ENCODE data around the gene MDFI. TPM values are rescaled to one million over a fixed set of nuclear protein-coding genes. Genes with fewer than 3 reads are reported as not detected.

MDFI gene
- polyA plus RNA-seq, 1 experiment = not detected

- H3K4me3 ChIP-seq (ENCODE audit: low read depth, low read length) = no peak overlapping the region
- H3K36me3 ChIP-seq (ENCODE audit: control insufficient read depth, insufficient read depth, low read length) = no peaks in the 10 kb centered on the region
- H3K27me3 ChIP-seq (ENCODE audit: control insufficient read depth, insufficient read depth, low read length) = peaks cover 62% of the 10 kb centered on the region
- POLR2A ChIA-PET = no interaction called here
- no peak for DNase-seq (ENCODE audit: low read depth)
- CTCF ChIA-PET = interaction anchor here (1.0 kb wide), 1 partner anchor 38 kb away, joined by 3 read pairs; no protein-coding TSS in a partner anchor
- TF ChIP-seq CTCF (IDR thresholded peaks at IDR 0.05; ENCODE audit: insufficient read depth, low read depth, low read length) = no peak
Observed at GRCh38 chr6:41641352-41641925, 3.2 kb downstream of the MDFI start.

GRCh38 chr6:41642090-41642959 is 4.1 kb downstream of the MDFI start:
- no peak for DNase-seq (ENCODE audit: low read depth)
- peaks cover 54% of the 10 kb centered on the region for H3K27me3 ChIP-seq (ENCODE audit: control insufficient read depth, insufficient read depth, low read length)
- ChIA-PET CTCF (interaction anchor here (1.0 kb wide), 1 partner anchor 39 kb away, joined by 3 read pairs; no protein-coding TSS in a partner anchor), POLR2A (no interaction called here)
- H3K36me3 ChIP-seq (ENCODE audit: control insufficient read depth, insufficient read depth, low read length) = no peaks in the 10 kb centered on the region
- no peak overlapping the region for H3K4me3 ChIP-seq (ENCODE audit: low read depth, low read length)
- TF ChIP-seq CTCF (IDR thresholded peaks at IDR 0.05; ENCODE audit: insufficient read depth, low read depth, low read length) = no peak

- POLR2A ChIA-PET = no interaction called here
- CTCF ChIA-PET = no interaction called here
- peaks cover 46% of the 10 kb centered on the region for H3K27me3 ChIP-seq (ENCODE audit: control insufficient read depth, insufficient read depth, low read length)
- no peak overlapping the region for H3K4me3 ChIP-seq (ENCODE audit: low read depth, low read length)
- H3K36me3 ChIP-seq (ENCODE audit: control insufficient read depth, insufficient read depth, low read length) = no peaks in the 10 kb centered on the region
- no peak for DNase-seq (ENCODE audit: low read depth)
- no peak for TF ChIP-seq CTCF (IDR thresholded peaks at IDR 0.05; ENCODE audit: insufficient read depth, low read depth, low read length)
Observed at GRCh38 chr6:41642960-41643898, 5.0 kb downstream of the MDFI start.

- Histone ChIP-seq H3K36me3 (ENCODE audit: control insufficient read depth, insufficient read depth, low read length) (no peaks in the 10 kb centered on the region), H3K4me3 (ENCODE audit: low read depth, low read length) (no peak overlapping the region), H3K27me3 (ENCODE audit: control insufficient read depth, insufficient read depth, low read length) (peaks cover 42% of the 10 kb centered on the region)
- no peak for DNase-seq (ENCODE audit: low read depth)
- ChIA-PET CTCF (no interaction called here), POLR2A (no interaction called here)
- TF ChIP-seq CTCF (IDR thresholded peaks at IDR 0.05; ENCODE audit: insufficient read depth, low read depth, low read length) = no peak
Observed at GRCh38 chr6:41643899-41644269, 5.6 kb downstream of the MDFI start.
